Panc1 (cell line): ENCODE results near the gene SPNS3.

Experiments
- POLR2AphosphoS5 ChIP-seq: IDR thresholded peaks from 2 replicates; pipeline ENCODE4 v1.6.1; 2012; ENCODE audit warnings: mild to moderate bottlenecking, low read depth, low read length, moderate library complexity
- SIN3A ChIP-seq: IDR thresholded peaks from 2 replicates; pipeline ENCODE4 v1.6.1; 2012; ENCODE audit warnings: low read depth, mild to moderate bottlenecking, low read length, moderate library complexity, borderline replicate concordance; ENCODE audit not compliant: insufficient read depth
- TCF7L2 ChIP-seq: IDR thresholded peaks from 2 replicates; pipeline ENCODE4 v1.6.1; 2011; ENCODE audit warnings: mild to moderate bottlenecking, low read depth, low read length, inconsistent platforms
- TF ChIP-seq, protein P1 (sequence below), 2 experiments: IDR thresholded peaks; 2 replicates each; pipeline ENCODE4 v1.6.1; 2011 to 2012; ENCODE audit warnings: low read depth in 2 of 2, control low read depth in 1 of 2, low read length in 1 of 2, mild to moderate bottlenecking in 1 of 2, moderate library complexity in 1 of 2; ENCODE audit not compliant: insufficient read depth in 1 of 2
- TF ChIP-seq, protein P2 (sequence below): fragments of 450-650 bp; IDR thresholded peaks from 2 replicates; pipeline ENCODE4 v1.5.1; 2017; ENCODE audit warnings: mild to moderate bottlenecking

DNA sequence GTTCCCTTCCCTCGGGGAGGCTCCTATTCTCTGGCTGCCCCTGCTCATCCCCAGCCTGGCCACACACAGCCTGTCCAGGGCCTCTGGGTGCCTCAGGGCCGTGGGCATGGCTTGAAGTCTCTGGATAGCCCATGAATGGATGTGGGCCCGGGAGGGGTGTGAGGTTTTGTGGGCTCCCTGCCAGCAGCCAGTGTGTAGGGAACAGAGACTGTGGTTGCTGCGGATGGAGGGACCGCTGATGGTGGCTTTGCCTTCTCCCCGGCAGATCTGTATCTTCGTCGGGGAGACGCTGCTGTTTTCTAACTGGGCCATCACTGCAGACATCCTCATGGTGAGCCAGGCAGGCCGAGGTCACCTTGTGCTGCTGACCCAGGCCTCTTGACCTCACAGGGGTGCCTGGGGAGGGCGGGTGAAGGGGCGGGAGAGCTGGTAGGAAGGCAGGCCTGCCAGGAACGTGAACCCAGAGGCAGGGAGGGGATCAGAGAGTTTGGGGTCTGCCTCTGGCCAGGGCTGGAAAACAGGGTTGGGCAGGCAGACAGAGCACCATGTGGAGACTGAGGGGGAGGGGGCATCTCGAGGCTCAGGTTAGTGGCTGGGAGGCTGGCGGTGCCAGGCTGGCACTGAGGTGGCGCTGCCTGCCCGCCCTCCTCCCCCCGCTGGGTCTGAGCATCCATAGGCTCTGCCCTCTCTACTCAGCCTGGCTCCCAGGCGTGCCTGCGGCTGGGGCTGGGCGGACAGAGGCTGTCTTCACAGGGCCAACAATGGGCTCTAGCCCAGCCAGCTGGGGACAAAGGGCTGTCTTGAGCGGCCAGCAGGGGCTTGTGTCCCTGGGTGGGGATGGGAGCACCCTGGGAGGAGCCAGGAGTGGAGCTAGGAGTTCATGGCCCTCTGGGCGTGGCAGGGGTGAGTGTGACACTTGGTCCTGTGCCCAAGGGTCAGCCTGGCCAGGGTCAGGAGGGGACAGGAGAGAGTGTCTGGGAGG is 100.1 kb downstream of the SPNS3 start:
- TF ChIP-seq, protein P1, sequence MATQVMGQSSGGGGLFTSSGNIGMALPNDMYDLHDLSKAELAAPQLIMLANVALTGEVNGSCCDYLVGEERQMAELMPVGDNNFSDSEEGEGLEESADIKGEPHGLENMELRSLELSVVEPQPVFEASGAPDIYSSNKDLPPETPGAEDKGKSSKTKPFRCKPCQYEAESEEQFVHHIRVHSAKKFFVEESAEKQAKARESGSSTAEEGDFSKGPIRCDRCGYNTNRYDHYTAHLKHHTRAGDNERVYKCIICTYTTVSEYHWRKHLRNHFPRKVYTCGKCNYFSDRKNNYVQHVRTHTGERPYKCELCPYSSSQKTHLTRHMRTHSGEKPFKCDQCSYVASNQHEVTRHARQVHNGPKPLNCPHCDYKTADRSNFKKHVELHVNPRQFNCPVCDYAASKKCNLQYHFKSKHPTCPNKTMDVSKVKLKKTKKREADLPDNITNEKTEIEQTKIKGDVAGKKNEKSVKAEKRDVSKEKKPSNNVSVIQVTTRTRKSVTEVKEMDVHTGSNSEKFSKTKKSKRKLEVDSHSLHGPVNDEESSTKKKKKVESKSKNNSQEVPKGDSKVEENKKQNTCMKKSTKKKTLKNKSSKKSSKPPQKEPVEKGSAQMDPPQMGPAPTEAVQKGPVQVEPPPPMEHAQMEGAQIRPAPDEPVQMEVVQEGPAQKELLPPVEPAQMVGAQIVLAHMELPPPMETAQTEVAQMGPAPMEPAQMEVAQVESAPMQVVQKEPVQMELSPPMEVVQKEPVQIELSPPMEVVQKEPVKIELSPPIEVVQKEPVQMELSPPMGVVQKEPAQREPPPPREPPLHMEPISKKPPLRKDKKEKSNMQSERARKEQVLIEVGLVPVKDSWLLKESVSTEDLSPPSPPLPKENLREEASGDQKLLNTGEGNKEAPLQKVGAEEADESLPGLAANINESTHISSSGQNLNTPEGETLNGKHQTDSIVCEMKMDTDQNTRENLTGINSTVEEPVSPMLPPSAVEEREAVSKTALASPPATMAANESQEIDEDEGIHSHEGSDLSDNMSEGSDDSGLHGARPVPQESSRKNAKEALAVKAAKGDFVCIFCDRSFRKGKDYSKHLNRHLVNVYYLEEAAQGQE (IDR thresholded peaks at IDR 0.05; ENCODE audit: insufficient read depth in 1 of 2, low read depth in 2 of 2, low read length in 1 of 2): no peak
- TF ChIP-seq, protein P2, sequence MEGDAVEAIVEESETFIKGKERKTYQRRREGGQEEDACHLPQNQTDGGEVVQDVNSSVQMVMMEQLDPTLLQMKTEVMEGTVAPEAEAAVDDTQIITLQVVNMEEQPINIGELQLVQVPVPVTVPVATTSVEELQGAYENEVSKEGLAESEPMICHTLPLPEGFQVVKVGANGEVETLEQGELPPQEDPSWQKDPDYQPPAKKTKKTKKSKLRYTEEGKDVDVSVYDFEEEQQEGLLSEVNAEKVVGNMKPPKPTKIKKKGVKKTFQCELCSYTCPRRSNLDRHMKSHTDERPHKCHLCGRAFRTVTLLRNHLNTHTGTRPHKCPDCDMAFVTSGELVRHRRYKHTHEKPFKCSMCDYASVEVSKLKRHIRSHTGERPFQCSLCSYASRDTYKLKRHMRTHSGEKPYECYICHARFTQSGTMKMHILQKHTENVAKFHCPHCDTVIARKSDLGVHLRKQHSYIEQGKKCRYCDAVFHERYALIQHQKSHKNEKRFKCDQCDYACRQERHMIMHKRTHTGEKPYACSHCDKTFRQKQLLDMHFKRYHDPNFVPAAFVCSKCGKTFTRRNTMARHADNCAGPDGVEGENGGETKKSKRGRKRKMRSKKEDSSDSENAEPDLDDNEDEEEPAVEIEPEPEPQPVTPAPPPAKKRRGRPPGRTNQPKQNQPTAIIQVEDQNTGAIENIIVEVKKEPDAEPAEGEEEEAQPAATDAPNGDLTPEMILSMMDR: no peak
- TF ChIP-seq POLR2AphosphoS5 (no peak), TCF7L2 (no peak), SIN3A (no peak)
